SH-SY5Y (cell line): ENCODE results near the gene ASF1A.

Source experiments
- GATA2 ChIP-seq: IDR thresholded peaks from 2 replicates; pipeline ENCODE4 v1.6.1; 2011; ENCODE audit warnings: mild to moderate bottlenecking, low read depth, low read length
- GATA3 ChIP-seq: IDR thresholded peaks from 2 replicates; pipeline ENCODE4 v1.6.1; 2011; ENCODE audit warnings: low read depth, mild to moderate bottlenecking, low read length, moderate library complexity

ASF1A gene

GRCh38 chr6:118873239-118873638 lies 20.7 kb upstream of the ASF1A start:
- TF ChIP-seq GATA3 (no peak), GATA2 (no peak)

- TF ChIP-seq GATA3, result no peak
Measured at GRCh38 chr6:118875672-118876071, 18.3 kb upstream of the ASF1A start.

- no peak for TF ChIP-seq GATA3
- no peak for TF ChIP-seq GATA2
Measured at GRCh38 chr6:118876198-118876597, 17.8 kb upstream of the ASF1A start.

GRCh38 chr6:118876814-118877213 lies 17.1 kb upstream of the ASF1A start:
- TF ChIP-seq GATA3 (no peak), GATA2 (no peak)

- TF ChIP-seq GATA2, result no peak
- TF ChIP-seq GATA3, result no peak
Measured at GRCh38 chr6:118877806-118878205, 16.1 kb upstream of the ASF1A start.

GRCh38 chr6:118881440-118882313 lies 12.3 kb upstream of the ASF1A start:
- TF ChIP-seq GATA2 (no peak), GATA3 (no peak)

GRCh38 chr6:118882314-118882905 lies 11.5 kb upstream of the ASF1A start:
- TF ChIP-seq GATA2, result no peak
- TF ChIP-seq GATA3, result no peak

- TF ChIP-seq GATA3 (no peak), GATA2 (no peak)
Measured at GRCh38 chr6:118886641-118887040, 7.3 kb upstream of the ASF1A start.

- TF ChIP-seq GATA3 (no peak), GATA2 (no peak)
Measured at GRCh38 chr6:118889163-118889562, 4.8 kb upstream of the ASF1A start.

GRCh38 chr6:118890997-118891790 lies 2.8 kb upstream of the ASF1A start:
- no peak for TF ChIP-seq GATA2
- no peak for TF ChIP-seq GATA3

- TF ChIP-seq GATA3 (no peak), GATA2 (no peak)
Measured at GRCh38 chr6:118892355-118892991, 1.5 kb upstream of the ASF1A start.

- TF ChIP-seq GATA3 (no peak), GATA2 (no peak)
Measured at GRCh38 chr6:118893064-118893806, 717 bp upstream of the ASF1A start.
